ENCODE measurements around the gene C21orf58. TPM values are rescaled to one million over a fixed set of nuclear protein-coding genes. Genes with fewer than 3 reads are reported as not detected.

The C21orf58 gene
- polyA plus RNA-seq, 1 donor: 8.5 TPM

GRCh38 chr21:46294647-46295176 lies 29.0 kb downstream of the C21orf58 start:
- no peak for DNase-seq

GRCh38 chr21:46291561-46291960 lies 32.1 kb downstream of the C21orf58 start:
- no peak for DNase-seq

GRCh38 chr21:46289655-46290179 lies 34.0 kb downstream of the C21orf58 start:
- DNase-seq: no peak

DNA sequence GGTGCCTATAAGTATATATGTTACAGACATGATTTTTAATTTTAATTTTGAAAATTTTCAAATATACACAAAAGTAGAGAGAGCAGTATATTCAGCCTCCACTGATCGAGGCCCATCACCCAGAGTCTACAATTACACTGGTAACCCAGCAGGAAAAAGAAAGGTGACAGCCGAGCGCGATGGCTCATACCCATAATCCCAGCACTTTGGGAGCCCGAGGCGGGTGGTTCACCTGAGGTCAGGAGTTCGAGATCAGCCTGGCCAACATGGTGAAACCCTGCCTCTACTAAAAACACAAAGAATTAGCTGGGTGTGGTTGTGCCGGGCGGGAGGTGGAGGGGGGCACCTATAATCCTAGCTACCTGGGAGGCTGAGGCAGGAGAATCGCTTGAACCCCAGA lies 36.1 kb downstream of the C21orf58 start:
- no peak for DNase-seq

- no peak for DNase-seq
Observed at GRCh38 chr21:46286648-46287002, 37.0 kb downstream of the C21orf58 start.

- peak; percentile 92 for DNase-seq
Observed at GRCh38 chr21:46285761-46286647, 37.7 kb downstream of the C21orf58 start, which contains the start of gene YBEY. Gene YBEY (plus strand): TSS chr21:46286342. CDS start chr21:46286914, 572 bp downstream.

DNA sequence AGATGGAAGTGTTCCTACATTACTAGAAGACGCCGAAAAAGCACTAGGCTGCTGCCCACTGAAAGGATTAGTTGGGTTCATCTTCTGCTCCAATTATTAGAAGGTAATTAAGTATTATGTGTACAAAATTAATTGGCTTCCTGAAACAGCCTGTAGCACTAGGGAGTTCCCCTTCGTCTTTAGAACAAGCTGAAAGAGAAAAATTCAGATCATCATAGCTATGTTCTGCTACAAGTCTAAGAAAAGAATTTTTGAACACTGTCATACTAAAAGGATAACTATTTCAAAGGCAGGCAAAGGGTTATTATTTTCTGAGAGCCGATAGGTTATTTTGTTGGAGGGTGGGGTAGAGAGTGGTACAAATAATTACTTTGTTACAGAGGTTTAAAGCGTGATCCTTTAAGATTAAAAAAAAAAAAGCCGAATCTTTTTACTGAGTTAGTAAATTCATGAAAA lies 38.4 kb downstream of the C21orf58 start, which contains the start of gene MCM3AP:
MCM3AP (minus strand) TSS at position 406 of the 456 bp plus-strand sequence; CDS start at position 81, 325 bp downstream.
- DNase-seq: no peak

DNA sequence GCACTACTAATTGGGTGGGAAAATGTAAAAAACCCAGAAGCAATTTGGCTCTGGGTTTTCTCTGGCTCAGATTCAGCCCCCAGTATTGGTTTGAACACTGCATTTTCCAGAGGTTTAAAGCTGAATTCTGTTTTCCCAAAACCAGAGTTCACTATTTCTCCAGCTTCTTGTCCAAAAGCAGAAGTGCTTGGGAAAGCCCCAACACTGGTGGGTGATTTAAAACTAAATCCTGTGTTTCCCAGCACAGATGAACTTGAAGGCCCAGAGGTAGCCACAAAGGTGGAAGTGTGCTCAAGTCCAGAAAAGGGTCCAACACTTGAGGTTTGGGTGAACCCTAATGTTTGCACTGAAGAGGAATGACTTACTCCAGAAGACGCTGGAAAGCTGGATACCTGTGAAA lies 38.9 kb downstream of the C21orf58 start:
- DNase-seq: no peak

GRCh38 chr21:46284077-46284644 lies 39.5 kb downstream of the C21orf58 start:
- DNase-seq: no peak

- no peak for DNase-seq
Observed at GRCh38 chr21:46274797-46275390, 48.8 kb downstream of the C21orf58 start.

DNA sequence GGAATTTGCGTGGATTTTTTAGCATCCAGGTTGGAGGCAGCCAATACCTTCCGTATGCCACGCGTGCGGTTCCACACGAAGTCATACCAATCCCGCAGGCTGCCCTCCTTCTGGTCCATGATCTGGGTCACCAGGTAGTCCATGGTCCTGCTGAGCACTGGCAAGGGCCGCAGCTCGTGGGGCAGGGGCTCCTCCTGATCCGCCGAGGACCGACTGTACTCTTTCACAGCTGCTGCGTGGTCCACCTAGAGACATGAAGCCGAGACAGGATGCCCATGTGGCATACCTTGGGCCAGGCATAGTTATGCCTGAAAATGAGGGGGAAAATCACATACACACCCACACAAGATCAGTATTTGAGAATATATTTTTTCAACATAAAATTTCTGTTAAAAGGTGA lies 50.3 kb downstream of the C21orf58 start:
- DNase-seq: no peak

DNA sequence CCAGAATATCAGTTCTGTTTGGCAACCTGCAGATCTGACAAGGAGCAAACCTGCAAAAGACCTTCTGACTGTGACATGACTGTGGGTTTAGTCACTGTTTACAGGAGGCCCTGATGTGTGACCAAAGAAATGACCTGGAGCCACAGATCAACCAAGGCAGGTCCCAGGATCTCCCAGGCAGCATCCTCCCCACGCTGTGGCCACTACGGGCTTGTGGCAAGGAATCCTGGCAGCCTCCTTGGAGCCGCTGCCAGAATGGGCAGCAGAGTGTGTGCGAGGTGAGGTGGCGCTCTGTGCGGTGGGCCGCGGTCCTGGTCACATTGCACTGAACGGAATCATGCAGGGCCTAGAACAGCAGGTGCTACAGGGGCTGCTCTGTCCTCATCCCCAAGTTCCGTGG lies 54.2 kb downstream of the C21orf58 start:
- DNase-seq: no peak

DNA sequence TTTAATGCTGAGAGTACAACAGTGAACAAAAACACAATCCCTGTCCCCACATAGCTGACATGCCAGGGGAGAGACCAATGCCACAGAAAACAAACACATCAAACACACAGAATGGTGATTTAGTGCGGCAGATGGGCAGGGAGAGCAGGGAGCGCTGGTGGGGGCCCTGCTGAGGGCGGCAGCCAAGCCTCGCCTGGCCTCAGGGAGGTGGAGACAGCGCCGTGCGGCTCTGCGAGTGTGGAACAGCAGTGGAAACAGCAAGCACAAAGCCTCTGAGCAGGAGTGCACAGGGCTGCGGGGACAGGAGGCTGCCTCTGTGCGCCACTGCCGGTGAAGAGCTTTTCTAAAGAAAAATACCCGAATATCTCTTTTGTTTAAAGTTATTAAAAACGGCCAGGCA lies 55.3 kb downstream of the C21orf58 start:
- DNase-seq: no peak

- DNase-seq: no peak
Observed at GRCh38 chr21:46266946-46267345, 56.7 kb downstream of the C21orf58 start.

GRCh38 chr21:46265736-46266525 lies 57.7 kb downstream of the C21orf58 start:
- DNase-seq: no peak

DNA sequence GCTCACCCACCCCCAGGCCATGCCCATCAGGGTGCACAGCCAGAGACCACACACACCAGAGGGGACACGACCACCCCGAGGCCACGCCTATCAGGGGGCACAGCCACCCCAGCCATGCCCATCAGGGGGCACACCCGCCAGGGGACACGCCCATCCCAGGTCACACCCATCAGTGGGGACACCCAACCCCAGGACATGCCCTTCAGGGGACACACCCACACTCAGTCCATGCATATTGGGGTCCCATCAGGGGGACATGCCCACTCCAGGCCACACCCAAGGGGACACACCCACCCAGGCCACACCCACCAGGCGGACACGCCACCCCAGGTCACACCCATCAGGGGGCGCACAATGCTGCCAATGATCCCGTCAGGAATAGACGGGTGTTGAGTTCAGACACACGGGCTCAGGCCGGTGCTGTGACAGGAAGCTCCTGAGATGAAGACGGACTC lies 59.0 kb downstream of the C21orf58 start:
- no peak for DNase-seq

GRCh38 chr21:46264046-46264689 lies 59.5 kb downstream of the C21orf58 start:
- DNase-seq: no peak

- no peak for DNase-seq
Observed at GRCh38 chr21:46256501-46256994, 67.1 kb downstream of the C21orf58 start.

GRCh38 chr21:46255758-46256337 lies 67.8 kb downstream of the C21orf58 start:
- no peak for DNase-seq

DNA sequence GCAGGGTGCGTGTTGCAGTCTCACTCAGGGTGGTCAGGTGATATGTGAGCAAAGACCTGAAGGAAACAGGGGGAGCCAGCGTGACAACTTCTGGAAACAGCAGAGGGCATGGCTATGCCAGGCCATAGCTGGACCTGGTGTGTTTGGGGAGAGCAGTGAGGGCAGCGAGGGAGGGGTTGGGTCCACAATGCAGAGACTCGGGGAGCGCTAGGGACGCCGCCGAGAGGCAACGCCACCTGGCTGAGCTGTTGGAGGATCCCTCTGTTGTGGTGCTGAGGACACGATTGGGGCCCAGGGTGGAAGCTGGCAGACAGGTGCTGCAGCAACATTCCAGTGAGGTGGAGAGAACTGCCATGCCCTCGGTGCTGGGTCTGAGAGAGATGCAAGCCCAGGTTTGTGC lies 68.5 kb downstream of the C21orf58 start:
- DNase-seq: no peak
